GM12872 (cell line): ENCODE results near the gene XPA.

Experiments used
- TF ChIP-seq, protein P1 (sequence below): IDR thresholded peaks from 3 replicates; pipeline ENCODE4 v1.5.1; 2011; ENCODE audit warnings: low read depth, mild to moderate bottlenecking, low read length, moderate library complexity; ENCODE audit not compliant: insufficient read depth

Gene XPA

DNA sequence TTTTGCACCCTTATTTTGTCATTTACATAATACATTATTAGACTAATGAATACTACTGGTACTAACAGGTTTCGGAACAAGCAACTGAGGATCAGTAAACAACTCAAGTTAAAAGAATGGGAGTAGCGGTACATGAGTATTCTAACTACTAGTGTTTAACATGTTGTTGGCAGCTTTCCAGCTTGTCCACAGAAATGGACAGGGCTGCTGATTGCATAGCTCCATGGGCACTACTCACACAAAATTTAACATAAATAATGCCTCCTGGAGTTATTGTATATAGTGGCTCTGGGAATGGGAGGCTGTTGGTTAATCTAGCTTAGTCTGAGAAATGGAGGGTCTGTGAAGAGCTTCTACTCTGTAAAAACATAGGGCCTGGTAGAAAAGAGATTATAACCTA lies 56.8 kb downstream of the XPA start:
- TF ChIP-seq, protein P1, sequence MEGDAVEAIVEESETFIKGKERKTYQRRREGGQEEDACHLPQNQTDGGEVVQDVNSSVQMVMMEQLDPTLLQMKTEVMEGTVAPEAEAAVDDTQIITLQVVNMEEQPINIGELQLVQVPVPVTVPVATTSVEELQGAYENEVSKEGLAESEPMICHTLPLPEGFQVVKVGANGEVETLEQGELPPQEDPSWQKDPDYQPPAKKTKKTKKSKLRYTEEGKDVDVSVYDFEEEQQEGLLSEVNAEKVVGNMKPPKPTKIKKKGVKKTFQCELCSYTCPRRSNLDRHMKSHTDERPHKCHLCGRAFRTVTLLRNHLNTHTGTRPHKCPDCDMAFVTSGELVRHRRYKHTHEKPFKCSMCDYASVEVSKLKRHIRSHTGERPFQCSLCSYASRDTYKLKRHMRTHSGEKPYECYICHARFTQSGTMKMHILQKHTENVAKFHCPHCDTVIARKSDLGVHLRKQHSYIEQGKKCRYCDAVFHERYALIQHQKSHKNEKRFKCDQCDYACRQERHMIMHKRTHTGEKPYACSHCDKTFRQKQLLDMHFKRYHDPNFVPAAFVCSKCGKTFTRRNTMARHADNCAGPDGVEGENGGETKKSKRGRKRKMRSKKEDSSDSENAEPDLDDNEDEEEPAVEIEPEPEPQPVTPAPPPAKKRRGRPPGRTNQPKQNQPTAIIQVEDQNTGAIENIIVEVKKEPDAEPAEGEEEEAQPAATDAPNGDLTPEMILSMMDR, result no peak

DNA sequence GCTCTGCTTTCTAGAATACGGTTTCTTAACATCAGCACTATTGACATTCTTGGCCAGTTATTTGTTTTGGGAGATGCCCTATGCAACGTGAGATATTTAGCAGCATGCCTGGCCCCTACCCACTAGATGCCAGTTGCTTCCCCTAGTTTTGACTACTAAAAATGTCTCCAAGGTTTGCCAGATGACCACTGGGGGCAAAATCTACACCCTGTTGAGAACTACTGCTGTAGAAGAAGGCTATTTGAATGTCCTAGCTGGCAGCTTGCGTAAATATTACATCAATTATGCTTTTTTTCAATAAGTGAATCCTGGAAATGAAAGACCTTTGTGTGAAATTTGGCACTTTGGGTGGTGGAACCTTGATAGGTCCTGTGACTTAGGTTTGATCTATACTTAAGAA lies 58.5 kb downstream of the XPA start:
- TF ChIP-seq, protein P1, result peak; percentile 44; the same call in 2 of the 3 replicates

DNA sequence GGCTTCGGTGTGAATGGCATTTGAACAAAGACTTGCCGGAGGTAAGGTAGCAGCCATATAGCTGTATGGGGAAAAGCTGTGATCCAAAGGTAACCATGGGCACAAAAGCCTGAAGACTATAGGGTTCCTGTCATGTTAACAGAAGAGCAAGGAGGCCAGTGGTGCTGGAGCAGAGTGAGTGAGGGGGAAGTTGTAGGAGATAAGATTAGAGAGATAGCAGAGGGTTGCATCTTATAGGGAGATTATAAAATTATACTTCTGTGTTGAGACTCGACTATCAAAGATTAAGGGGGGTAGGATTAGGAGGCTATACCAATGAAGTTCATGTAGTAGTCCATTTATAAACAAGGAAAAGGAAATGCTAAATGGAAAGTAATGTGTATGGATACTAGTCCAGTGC lies 60.2 kb downstream of the XPA start:
- TF ChIP-seq, protein P1, result no peak

DNA sequence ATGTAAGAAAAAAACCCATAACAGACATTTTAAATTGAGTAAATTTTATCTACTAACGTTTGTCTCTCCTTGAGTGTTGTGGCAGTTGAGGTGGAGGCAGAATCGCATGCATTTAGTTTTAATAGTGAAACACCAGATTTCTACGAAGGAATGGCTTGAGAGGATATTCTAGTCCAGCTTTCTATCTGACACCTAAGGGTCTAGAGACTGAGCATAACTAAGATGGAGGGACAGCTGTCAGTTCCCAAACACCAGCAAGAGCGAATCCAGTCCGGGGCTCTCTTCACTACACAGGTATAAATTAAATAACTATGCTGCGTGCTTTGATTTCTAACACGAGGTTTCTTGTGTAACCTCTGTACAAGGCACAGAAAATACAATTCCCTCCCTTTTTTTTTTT lies 62.1 kb downstream of the XPA start:
- TF ChIP-seq, protein P1, result no peak

DNA sequence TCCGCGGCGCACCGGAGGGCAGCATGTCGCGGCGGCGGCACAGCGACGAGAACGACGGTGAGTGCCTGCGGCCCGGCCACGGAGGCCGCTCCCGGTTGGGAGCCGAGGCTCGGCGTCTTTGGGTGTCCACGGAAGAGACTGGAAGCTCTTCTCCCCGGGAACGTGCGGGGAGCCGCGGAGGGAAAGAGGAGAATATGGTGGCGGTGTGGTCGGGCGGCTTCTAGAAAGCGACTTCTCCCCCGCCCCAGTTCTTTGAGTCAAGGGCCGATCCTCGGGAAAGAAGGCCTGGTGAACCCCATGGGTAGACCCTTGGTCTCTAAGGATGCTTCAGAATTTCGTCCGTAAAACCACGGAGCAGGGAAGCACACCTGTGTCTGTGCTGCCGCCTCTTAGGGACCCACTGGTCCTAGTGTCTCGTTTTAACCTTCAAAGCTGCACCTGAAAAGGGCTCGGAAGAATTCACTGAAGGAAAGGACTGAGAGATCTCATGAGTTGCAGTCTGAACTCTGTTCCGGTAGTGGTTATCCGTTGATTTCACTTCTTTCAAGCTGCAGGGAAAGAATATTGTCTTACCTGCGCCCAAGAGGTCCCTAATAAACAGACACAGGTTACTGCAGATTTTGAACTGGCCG lies 63.2 kb downstream of the XPA start:
- TF ChIP-seq, protein P1, result no peak

DNA sequence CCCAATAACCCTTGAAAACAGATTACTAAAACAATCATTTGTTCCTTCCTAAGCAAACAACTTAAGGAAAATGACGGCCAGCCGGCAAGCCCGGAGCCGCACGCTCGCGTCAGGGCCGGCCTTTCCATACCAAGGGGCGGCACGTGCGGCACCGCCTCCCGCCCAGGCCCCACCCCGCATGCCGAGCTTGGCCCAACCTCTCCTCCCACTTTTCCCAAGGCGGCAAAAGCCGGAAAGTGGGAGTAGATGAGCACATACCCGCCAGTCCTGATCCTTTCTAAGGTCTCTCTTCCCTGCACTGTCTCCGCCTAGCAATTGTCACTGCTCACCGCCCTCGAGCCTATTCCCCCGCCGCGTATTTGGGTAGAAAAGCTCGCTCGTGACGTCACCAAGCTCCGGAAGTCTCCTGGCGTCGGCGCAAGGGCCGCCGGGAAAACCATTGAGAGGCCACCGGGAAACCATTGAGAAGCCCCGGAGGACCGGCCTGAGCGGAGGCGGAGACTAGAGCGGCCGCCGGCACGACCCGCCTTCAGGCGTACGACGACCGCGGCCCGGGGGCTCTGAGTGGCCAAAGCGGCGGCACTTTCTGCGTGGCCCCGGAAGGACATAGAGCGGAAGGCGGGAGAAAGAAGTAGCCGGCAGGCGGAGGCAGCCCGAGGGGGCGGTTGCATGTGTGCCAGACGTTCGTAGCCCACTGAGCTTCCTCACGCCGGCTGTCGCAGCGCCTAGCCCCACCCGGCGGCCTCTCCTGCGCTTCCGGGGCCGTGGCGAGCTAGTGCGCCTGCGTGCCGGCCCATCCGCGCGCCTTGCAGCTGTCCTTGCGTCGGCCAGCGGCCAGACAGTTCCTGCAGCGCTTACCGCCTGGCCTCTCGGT lies 63.9 kb downstream of the XPA start, which contains the start of the genes NCBP1 and TSTD2:
Gene NCBP1, plus strand, starts transcription at position 837 of the 874 bp plus-strand sequence. CDS start 61 bp downstream, outside the sequence.
Gene TSTD2, minus strand, starts transcription at position 384 of the 874 bp plus-strand sequence. CDS start 5,806 bp downstream, outside the sequence.
- TF ChIP-seq, protein P1, result no peak

DNA sequence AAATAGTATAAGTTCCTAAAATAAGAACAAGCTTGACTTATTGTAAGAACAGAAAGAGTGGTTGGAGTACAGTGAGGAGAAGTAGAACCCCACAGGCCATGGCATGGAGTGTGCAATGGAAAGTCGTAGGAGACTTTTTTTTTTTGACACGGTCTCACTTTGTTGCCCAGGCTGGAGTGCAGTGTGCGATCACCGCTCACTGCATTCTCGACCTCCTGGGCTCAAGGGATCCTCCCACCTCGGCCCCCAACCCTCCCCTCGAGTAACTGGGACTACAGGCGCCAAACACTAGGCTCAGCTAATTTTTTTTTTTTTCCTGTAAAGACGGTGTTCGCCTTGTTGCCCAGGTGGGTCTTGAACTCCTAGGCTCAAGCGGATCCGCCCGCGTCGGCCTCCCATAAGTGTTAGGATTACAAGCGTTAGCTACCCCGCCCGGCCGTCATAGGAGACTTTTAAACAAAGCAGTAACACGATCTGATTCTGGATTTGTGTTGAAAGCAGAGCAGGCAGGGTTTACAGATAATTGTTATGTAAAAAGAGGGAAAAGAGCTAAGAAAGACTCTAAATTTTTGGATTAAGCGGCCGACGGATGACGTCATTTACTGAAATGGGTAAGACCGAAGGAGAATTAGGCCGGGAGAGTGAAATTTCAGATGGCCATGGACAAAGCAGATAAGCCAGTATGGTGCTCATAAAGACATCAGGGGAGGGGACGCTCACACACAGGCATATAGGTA lies 64.7 kb downstream of the XPA start:
- TF ChIP-seq, protein P1, result no peak
